Neuronal stem cell (in vitro differentiated cells): Measurements from ENCODE around the gene NOC4L.

Source experiments
- DNase-seq: peaks from one replicate; pipeline ENCODE4 v3.0.0-alpha.2; 2013; ENCODE audit warnings: low spot score
- H2AFZ ChIP-seq: one replicate; pipeline ENCODE4 v1.6.1; 2013; ENCODE audit warnings: mild to moderate bottlenecking, low read length, inconsistent platforms
- H2AK5ac ChIP-seq: 2 replicates; pipeline ENCODE4 v1.6.1; 2013; ENCODE audit warnings: low read depth, mild to moderate bottlenecking, inconsistent platforms, low read length, moderate library complexity, mixed read lengths
- H2BK120ac ChIP-seq: 2 replicates; pipeline ENCODE4 v1.6.1; 2013; ENCODE audit warnings: low read depth, mild to moderate bottlenecking, inconsistent platforms, low read length, moderate library complexity, mixed read lengths
- H2BK12ac ChIP-seq: one replicate; pipeline ENCODE4 v1.6.1; 2013; ENCODE audit warnings: low read length, inconsistent platforms
- H2BK15ac ChIP-seq: 2 replicates; pipeline ENCODE4 v1.6.1; 2013; ENCODE audit warnings: mild to moderate bottlenecking, low read length, inconsistent platforms, mixed read lengths
- H2BK5ac ChIP-seq: one replicate; pipeline ENCODE4 v1.6.1; 2013; ENCODE audit warnings: inconsistent platforms, mild to moderate bottlenecking, low read length, moderate library complexity
- H3K14ac ChIP-seq: one replicate; pipeline ENCODE4 v1.6.1; 2013; ENCODE audit warnings: low read length, inconsistent platforms
- H3K18ac ChIP-seq: 2 replicates; pipeline ENCODE4 v1.6.1; 2013; ENCODE audit warnings: low read length, inconsistent platforms
- H3K23ac ChIP-seq: 2 replicates; pipeline ENCODE4 v1.6.1; 2013; ENCODE audit warnings: low read depth, mild to moderate bottlenecking, mixed read lengths, low read length, inconsistent platforms; ENCODE audit not compliant: poor library complexity
- H3K27ac ChIP-seq: replicated peaks from 3 replicates; pipeline ENCODE4 v1.5.1; 2013; ENCODE audit warnings: low read length, inconsistent platforms
- H3K27me3 ChIP-seq, 3 experiments: 2 replicates each; pipeline ENCODE4 v1.6.1; 2013; ENCODE audit warnings: low read length in 3 of 3, mild to moderate bottlenecking in 2 of 3, inconsistent platforms in 1 of 3, low read depth in 1 of 3, mixed read lengths in 1 of 3, moderate library complexity in 1 of 3; ENCODE audit not compliant: control insufficient read depth in 3 of 3, insufficient read depth in 3 of 3
- H3K36me3 ChIP-seq, 2 donors: replicated peaks in 1 of 2; 2 replicates each; pipeline ENCODE4 v1.6.1; 2013; ENCODE audit warnings: low read length in 2 of 2; ENCODE audit not compliant: control insufficient read depth in 2 of 2, insufficient read depth in 2 of 2
- H3K4ac ChIP-seq: 2 replicates; pipeline ENCODE4 v1.6.1; 2013; ENCODE audit warnings: inconsistent platforms, mild to moderate bottlenecking, low read length, moderate library complexity
- H3K4me1 ChIP-seq, 2 donors: 1 replicate in 1 of 2; 2 replicates in 1 of 2; pipeline ENCODE4 v1.6.1; 2013; ENCODE audit warnings: low read length in 2 of 2, low read depth in 1 of 2; ENCODE audit not compliant: control insufficient read depth in 2 of 2, insufficient read depth in 1 of 2
- H3K4me2 ChIP-seq: one replicate; pipeline ENCODE4 v1.6.1; 2013; ENCODE audit warnings: mild to moderate bottlenecking, low read length, inconsistent platforms; ENCODE audit not compliant: insufficient read depth, poor library complexity, severe bottlenecking
- H3K4me3 ChIP-seq, 2 donors: 2 replicates each; pipeline ENCODE4 v1.5.1; 2013; ENCODE audit warnings: low read length in 2 of 2, mild to moderate bottlenecking in 2 of 2, inconsistent platforms in 1 of 2, moderate library complexity in 1 of 2
- H3K79me1 ChIP-seq: one replicate; pipeline ENCODE4 v1.6.1; 2013; ENCODE audit warnings: low read depth, mild to moderate bottlenecking, inconsistent platforms, low read length, moderate library complexity
- H3K9ac ChIP-seq: one replicate; pipeline ENCODE4 v1.6.1; 2013; ENCODE audit warnings: mild to moderate bottlenecking, low read depth, low read length, inconsistent platforms; ENCODE audit not compliant: poor library complexity
- H3K9me3 ChIP-seq, 2 donors: replicated peaks in 1 of 2; 2 replicates each; pipeline versions ENCODE3 to v1.6.1; 2013; ENCODE audit warnings: low read length in 2 of 2, mild to moderate bottlenecking in 2 of 2, inconsistent platforms in 1 of 2, low read depth in 1 of 2, mixed read lengths in 1 of 2, moderate library complexity in 1 of 2; ENCODE audit not compliant: control insufficient read depth in 2 of 2, insufficient read depth in 1 of 2
- H4K8ac ChIP-seq: one replicate; pipeline ENCODE4 v1.6.1; 2013; ENCODE audit warnings: low read depth, mild to moderate bottlenecking, inconsistent platforms, low read length, moderate library complexity
- H4K91ac ChIP-seq: one replicate; pipeline ENCODE4 v1.6.1; 2013; ENCODE audit warnings: low read length, low read depth, mild to moderate bottlenecking, inconsistent platforms; ENCODE audit not compliant: poor library complexity
- WGBS, 2 donors: extraction: QIAGEN DNeasy Blood & Tissue Kit; methylation state at CpG; one replicate each; pipeline ENCODE4 v1.1.7; 2013; ENCODE audit warnings: missing lambda C conversion rate in 2 of 2, mixed read lengths in 1 of 2; ENCODE audit not compliant: insufficient read length in 2 of 2, insufficient replicate concordance in 1 of 2; ENCODE audit errors: extremely low coverage in 2 of 2; 5-methylcytosine and 5-hydroxymethylcytosine counted together

NOC4L gene

GRCh38 chr12:132176385-132176919, 32.2 kb downstream of the NOC4L start:
- Histone ChIP-seq H2BK120ac (no peak overlapping the region), H3K4ac (no peak overlapping the region), H3K4me2 (no peak overlapping the region), H2BK5ac (peak overlapping the region; percentile 75), H2BK12ac (no peak overlapping the region), H3K79me1 (peaks cover 5% of the 10 kb centered on the region), H2BK15ac (no peak overlapping the region), H3K9ac (no peak overlapping the region), H3K36me3 (no peaks in the 10 kb centered on the region), H4K91ac (no peak overlapping the region), H3K14ac (peak overlapping the region; percentile 97), H3K9me3 (peaks cover 0 to 8% of the 10 kb centered on the region in 2 donors), H3K4me1 (peaks cover 4 to 11% of the 10 kb centered on the region in 2 donors), H2AFZ (peak overlapping the region; percentile 66), H3K23ac (peak overlapping the region; percentile 96), H2AK5ac (peak overlapping the region; percentile 74), H3K18ac (peak overlapping the region; percentile 80), H3K4me3 (no peak overlapping the region), H4K8ac (no peak overlapping the region), H3K27ac (no peak overlapping the region), H3K27me3 (peaks cover 0 to 57% (median 4%) of the 10 kb centered on the region in 3 experiments)
- no CpG with 5 or more reads among the region's 19 CpGs for WGBS, 2 donors
- no peak for DNase-seq

DNA sequence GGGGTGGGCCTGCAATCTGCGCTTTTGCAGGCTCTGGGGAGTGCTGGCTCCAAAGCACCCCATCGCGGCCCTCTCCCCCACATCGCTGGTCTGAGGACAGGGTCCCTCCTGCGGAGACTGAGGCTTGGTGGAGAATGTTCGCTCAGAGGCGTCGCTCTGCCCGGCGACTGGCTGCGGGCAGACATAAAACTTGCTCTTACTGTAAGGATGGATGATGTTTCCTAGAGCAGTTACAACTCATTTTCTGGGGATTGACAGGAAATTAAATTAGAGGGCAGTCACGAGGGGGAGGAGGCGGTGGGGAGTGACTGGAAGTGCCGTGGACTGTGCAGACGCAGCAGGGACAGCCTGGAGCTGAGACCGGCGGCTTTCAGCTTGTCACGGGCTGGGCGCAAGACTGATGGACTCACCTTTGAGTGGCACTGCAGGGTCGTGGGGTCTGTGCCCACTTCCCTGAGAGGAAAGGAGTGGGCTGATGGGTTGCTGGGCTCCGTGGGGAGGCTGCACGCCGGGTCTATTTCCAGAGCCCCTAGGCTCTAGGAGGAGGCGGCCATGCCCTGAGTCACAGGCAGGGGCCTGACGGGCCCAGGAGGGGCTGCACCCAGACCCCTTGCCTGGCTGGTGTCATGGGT, 32.8 kb downstream of the NOC4L start:
- Histone ChIP-seq H3K4me2 (no peak overlapping the region), H3K27me3 (peaks cover 0 to 51% (median 4%) of the 10 kb centered on the region in 3 experiments), H3K4me3 (no peak overlapping the region)

GRCh38 chr12:132178316-132178715, 34.1 kb downstream of the NOC4L start:
- no peak overlapping the region for H3K23ac ChIP-seq
- peaks cover 4 to 11% of the 10 kb centered on the region in 2 donors for H3K4me1 ChIP-seq
- no peaks in the 10 kb centered on the region for H3K36me3 ChIP-seq
- H3K4me3 ChIP-seq = no peak overlapping the region
- H3K14ac ChIP-seq = no peak overlapping the region
- H3K79me1 ChIP-seq = peaks cover 5% of the 10 kb centered on the region
- no peak overlapping the region for H2BK5ac ChIP-seq
- no peak overlapping the region for H4K91ac ChIP-seq
- no peak for DNase-seq
- H3K27me3 ChIP-seq = peaks cover 0 to 45% (median 7%) of the 10 kb centered on the region in 3 experiments
- H3K27ac ChIP-seq = no peak overlapping the region
- H3K9me3 ChIP-seq = peaks cover 0 to 8% of the 10 kb centered on the region in 2 donors
- no peak overlapping the region for H2BK12ac ChIP-seq
- H2AK5ac ChIP-seq = no peak overlapping the region
- H3K9ac ChIP-seq = no peak overlapping the region
- no peak overlapping the region for H4K8ac ChIP-seq
- no peak overlapping the region for H2BK15ac ChIP-seq
- no peak overlapping the region for H2BK120ac ChIP-seq
- H3K18ac ChIP-seq = no peak overlapping the region
- H3K4me2 ChIP-seq = no peak overlapping the region
- H2AFZ ChIP-seq = no peak overlapping the region
- H3K4ac ChIP-seq = no peak overlapping the region
- no CpG with 5 or more reads among the region's 8 CpGs for WGBS, 2 donors

More for the DNA sequence above, 32.8 kb downstream of the NOC4L start:
- no peak overlapping the region for H3K27ac ChIP-seq
- no peak overlapping the region for H2BK15ac ChIP-seq
- no peaks in the 10 kb centered on the region for H3K36me3 ChIP-seq
- H4K8ac ChIP-seq = no peak overlapping the region
- peaks cover 4 to 11% of the 10 kb centered on the region in 2 donors for H3K4me1 ChIP-seq
- H2AFZ ChIP-seq = no peak overlapping the region
- no peak overlapping the region for H3K4ac ChIP-seq
- no peak overlapping the region for H3K14ac ChIP-seq
- H3K79me1 ChIP-seq = peaks cover 5% of the 10 kb centered on the region
- no peak overlapping the region for H3K23ac ChIP-seq
- no peak for DNase-seq
- WGBS, 2 donors = no CpG with 5 or more reads among the region's 25 CpGs
- H3K18ac ChIP-seq = no peak overlapping the region
- no peak overlapping the region for H3K9ac ChIP-seq
- H3K9me3 ChIP-seq = peaks cover 0 to 8% of the 10 kb centered on the region in 2 donors
- no peak overlapping the region for H2BK120ac ChIP-seq
- no peak overlapping the region for H4K91ac ChIP-seq
- no peak overlapping the region for H2BK12ac ChIP-seq
- H2AK5ac ChIP-seq = peak overlapping the region; percentile 43
- peak overlapping the region; percentile 75 for H2BK5ac ChIP-seq

DNA sequence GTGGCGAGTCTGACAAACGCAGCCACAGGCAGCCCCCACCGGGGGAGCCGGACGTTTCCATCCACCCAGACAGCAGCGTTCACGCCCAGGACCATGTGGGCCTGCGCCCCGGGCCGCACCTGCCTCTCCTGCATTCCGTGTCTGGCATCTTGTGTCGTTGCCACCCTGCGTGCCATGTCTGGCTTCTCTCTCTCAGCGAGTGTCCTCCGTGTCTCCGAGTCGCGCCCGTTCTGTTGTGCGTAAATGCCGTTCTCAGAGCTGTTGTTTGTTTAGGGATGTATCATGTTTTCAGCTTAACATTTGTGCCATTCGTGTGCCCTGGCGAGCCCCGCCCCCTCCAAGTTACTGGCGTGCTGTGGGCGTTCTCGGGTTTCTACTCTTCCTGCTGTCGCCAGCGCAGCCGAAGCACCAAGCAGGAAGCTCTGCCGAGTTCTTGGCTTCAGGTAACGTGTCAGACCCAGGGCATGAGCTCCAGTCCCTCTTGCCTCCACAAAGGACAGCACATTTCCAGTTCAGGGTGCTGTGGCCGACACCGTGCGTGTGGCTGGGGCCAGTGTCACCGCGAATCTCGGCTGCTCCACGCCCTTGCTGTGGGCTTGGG, 34.6 kb downstream of the NOC4L start:
- H3K14ac ChIP-seq = no peak overlapping the region
- H3K27me3 ChIP-seq = peaks cover 0 to 46% (median 7%) of the 10 kb centered on the region in 3 experiments
- H4K91ac ChIP-seq = no peak overlapping the region
- H4K8ac ChIP-seq = no peak overlapping the region
- peak overlapping the region; percentile 50 for H2BK12ac ChIP-seq
- H3K9ac ChIP-seq = peak overlapping the region; percentile 64
- H3K4me1 ChIP-seq = peaks cover 4 to 11% of the 10 kb centered on the region in 2 donors
- no peak overlapping the region for H3K4me2 ChIP-seq
- no peak overlapping the region for H3K27ac ChIP-seq
- WGBS, 2 donors = no CpG with 5 or more reads among the region's 39 CpGs
- no peak overlapping the region for H2AFZ ChIP-seq
- no peak overlapping the region for H3K4ac ChIP-seq
- H2BK15ac ChIP-seq = peak overlapping the region; percentile 3
- H3K23ac ChIP-seq = peak overlapping the region; percentile 20
- H3K18ac ChIP-seq = peak overlapping the region; percentile 67
- H3K4me3 ChIP-seq = peak overlapping the region in 1 of 2 donors; percentile 0
- H3K79me1 ChIP-seq = peaks cover 2% of the 10 kb centered on the region
- no peak for DNase-seq
- peak overlapping the region; percentile 30 for H2BK5ac ChIP-seq
- H3K9me3 ChIP-seq = peaks cover 0 to 8% of the 10 kb centered on the region in 2 donors
- H2AK5ac ChIP-seq = no peak overlapping the region
- H3K36me3 ChIP-seq = no peaks in the 10 kb centered on the region
- no peak overlapping the region for H2BK120ac ChIP-seq
